Kidney (tissue), 14 donors: ENCODE data around the gene FAM13C. TPM values are rescaled to one million over a fixed set of nuclear protein-coding genes. Genes with fewer than 3 reads are reported as not detected.

Experiments
- DNase-seq, 5 donors: peaks; one replicate each; pipeline ENCODE4 v3.0.0-alpha.2; 2013 to 2020
- FAIRE-seq: peaks from 2 replicates; lab custom pipeline; 2012; peaks lifted over from hg19 to GRCh38; lab: Jason Lieb, UNC
- H3K27ac ChIP-seq, 2 donors: one replicate each; pipeline ENCODE4 v1.7.0; 2013; ENCODE audit warnings: low read depth in 2 of 2, low read length in 2 of 2, inconsistent platforms in 1 of 2
- H3K27me3 ChIP-seq: one replicate; pipeline ENCODE4 v1.7.1; 2013; ENCODE audit warnings: low read length, inconsistent platforms; ENCODE audit not compliant: control insufficient read depth, insufficient read depth
- H3K36me3 ChIP-seq, 3 donors: one replicate each; pipeline versions ENCODE4 v1.7.0 to v1.7.1; 2013; ENCODE audit warnings: low read length in 3 of 3, control low read depth in 1 of 3, inconsistent platforms in 1 of 3; ENCODE audit not compliant: insufficient read depth in 3 of 3, control insufficient read depth in 2 of 3
- H3K4me1 ChIP-seq, 3 donors: one replicate each; pipeline versions ENCODE4 v1.7.0 to v1.7.1; 2013; ENCODE audit warnings: low read length in 3 of 3, inconsistent platforms in 1 of 3, low read depth in 1 of 3; ENCODE audit not compliant: control insufficient read depth in 2 of 3, insufficient read depth in 2 of 3
- H3K4me3 ChIP-seq, 3 donors: one replicate each; pipeline versions ENCODE4 v1.7.0 to v1.8.1; 2013; ENCODE audit warnings: low read length in 3 of 3, control low read depth in 1 of 3, inconsistent platforms in 1 of 3
- H3K9ac ChIP-seq, 3 donors: one replicate each; pipeline versions ENCODE4 v1.7.0 to v1.7.1; 2013; ENCODE audit warnings: low read length in 3 of 3, control low read depth in 1 of 3, inconsistent platforms in 1 of 3
- H3K9me3 ChIP-seq, 3 donors: one replicate each; pipeline versions ENCODE4 v1.7.0 to v1.7.1; 2013; ENCODE audit warnings: low read length in 3 of 3, control low read depth in 1 of 3, inconsistent platforms in 1 of 3; ENCODE audit not compliant: control insufficient read depth in 2 of 3, insufficient read depth in 1 of 3
- CTCF ChIP-seq: IDR thresholded peaks from 3 replicates; pipeline ENCODE4 v1.5.1; 2012; ENCODE audit warnings: mild to moderate bottlenecking, moderate library complexity, borderline replicate concordance; ENCODE audit not compliant: insufficient read depth; ENCODE audit errors: extremely low read depth
- intact Hi-C: fragments of 100-400 bp; cut with DNase I; formaldehyde crosslinking; loops from one replicate; pipeline ENCODE4 v1.11.1; 2022
- polyA plus RNA-seq: library from polyadenylated mRNA; stranded (reverse); fragments of 350-450 nt; fragmentation: Illumina TruSeq; extraction: RNeasy Lipid Tissue Mini Kit (QIAGEN cat#74804); gene quantifications from one replicate; pipeline ENCODE4 v1.2.3, GENCODE V29; 2014; ENCODE audit warnings: low read depth, low replicate concordance; ENCODE audit not compliant: insufficient read depth
- total RNA-seq: library from RNA; stranded (reverse); fragmentation: NEBNext Ultra II Directional; extraction: Animal tissue kit (Norgen Biotek cat#: 25700); gene quantifications from one replicate; pipeline ENCODE4 v1.2.1, GENCODE V29; 2021
- donor health status: control.
- donor health status: control.
- donor health status: control.
- donor health status: control.
- donor health status: control.
- donor health status: DM: yes; HTN: yes; CAD: no.
- donor health status: Normal renal cell carcinoma (clear cell type).

Gene FAM13C
- total and polyA plus RNA-seq, 2 donors from 2014 or later, result 1.5 to 8.8 TPM

DNA sequence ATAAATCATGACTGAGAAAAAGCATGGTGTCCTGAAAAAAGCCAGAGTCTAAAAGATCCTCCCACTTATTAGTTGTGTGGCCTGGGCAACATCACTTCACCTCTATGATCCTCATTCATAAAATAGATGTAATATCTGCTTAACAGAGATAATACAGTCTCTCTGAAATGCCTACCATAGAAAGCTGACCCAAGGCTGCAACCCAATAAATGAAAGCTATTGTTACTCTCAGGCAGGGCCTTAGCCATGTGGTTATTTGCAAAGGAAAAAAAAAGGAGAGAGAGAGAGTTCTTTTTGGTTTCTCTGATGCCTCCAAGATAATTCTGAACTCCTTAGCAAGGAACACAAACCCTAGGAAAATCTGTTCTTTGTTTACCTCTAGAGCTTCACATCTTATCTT lies 7.9 kb downstream of the FAM13C start:
- no peak for TF ChIP-seq CTCF
- no peak for FAIRE-seq
- Histone ChIP-seq H3K4me1 (no peaks in the 10 kb centered on the region), H3K27ac (no peak overlapping the region), H3K4me3 (no peak overlapping the region), H3K9ac (no peak overlapping the region), H3K36me3 (no peaks in the 10 kb centered on the region), H3K27me3 (no peaks in the 10 kb centered on the region), H3K9me3 (no peaks in the 10 kb centered on the region)
- DNase-seq, result no peak
- intact Hi-C loops, result no loop called here

DNA sequence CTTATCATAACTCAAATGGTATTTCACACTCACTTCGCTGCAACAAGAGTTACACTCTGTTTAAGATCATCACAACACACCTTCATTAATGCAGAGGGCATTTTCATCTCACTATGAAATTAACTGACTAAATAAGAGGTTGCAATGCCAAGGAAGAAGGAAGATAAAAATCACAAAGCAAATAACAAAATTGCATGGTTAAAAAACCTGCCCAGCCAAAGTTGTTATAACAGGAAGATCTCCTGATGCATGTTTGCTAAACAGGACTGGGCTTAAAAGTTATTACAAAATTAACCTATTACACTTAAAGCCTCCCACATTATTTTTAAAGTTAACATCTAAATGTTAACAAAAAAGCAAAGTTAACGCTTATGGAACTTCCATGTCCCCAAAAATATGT lies 11.8 kb downstream of the FAM13C start:
- Histone ChIP-seq H3K9me3 (no peaks in the 10 kb centered on the region), H3K4me3 (no peak overlapping the region), H3K9ac (no peak overlapping the region), H3K27ac (no peak overlapping the region), H3K27me3 (no peaks in the 10 kb centered on the region), H3K36me3 (no peaks in the 10 kb centered on the region), H3K4me1 (no peaks in the 10 kb centered on the region)
- DNase-seq, result no peak
- intact Hi-C loops, result no loop called here
- no peak for FAIRE-seq
- no peak for TF ChIP-seq CTCF

- no peak for TF ChIP-seq CTCF
- DNase-seq, result no peak
- peaks cover 0 to 3% (median 0%) of the 10 kb centered on the region in 3 donors for H3K4me1 ChIP-seq
- no peaks in the 10 kb centered on the region for H3K36me3 ChIP-seq
- H3K4me3 ChIP-seq, result no peak overlapping the region
- no peak for FAIRE-seq
- H3K27ac ChIP-seq, result no peak overlapping the region
- intact Hi-C loops, result no loop called here
- H3K9ac ChIP-seq, result no peak overlapping the region
- H3K9me3 ChIP-seq, result no peaks in the 10 kb centered on the region
- no peaks in the 10 kb centered on the region for H3K27me3 ChIP-seq
Measured at GRCh38 chr10:59346321-59346720, 16.0 kb downstream of the FAM13C start.

- intact Hi-C loops, result no loop called here
- Histone ChIP-seq H3K27ac (no peak overlapping the region), H3K4me1 (peaks cover 0 to 8% (median 0%) of the 10 kb centered on the region in 3 donors), H3K9me3 (no peaks in the 10 kb centered on the region), H3K27me3 (no peaks in the 10 kb centered on the region), H3K9ac (no peak overlapping the region), H3K36me3 (no peaks in the 10 kb centered on the region), H3K4me3 (no peak overlapping the region)
- no peak for TF ChIP-seq CTCF
- DNase-seq, result no peak
- no peak for FAIRE-seq
Measured at GRCh38 chr10:59342723-59343122, 19.6 kb downstream of the FAM13C start.
